Loucy (cell line): ENCODE data around the gene GRID2.

Experiments used
- H2AFZ ChIP-seq: fragments of 200-600 bp; sonication (generic); 2 replicates; pipeline ENCODE4 v1.6.0; 2016; ENCODE audit warnings: antibody characterized with exemption, mild to moderate bottlenecking, low read length, moderate library complexity
- H3F3A ChIP-seq: fragments of 200-600 bp; 2 replicates; pipeline ENCODE4 v1.6.0; 2016; ENCODE audit warnings: antibody characterized with exemption, low read depth, mild to moderate bottlenecking
- H3K27me3 ChIP-seq: fragments of 200-600 bp; sonication (generic); 2 replicates; pipeline ENCODE4 v1.6.1; 2014; ENCODE audit warnings: low read length, mild to moderate bottlenecking; ENCODE audit not compliant: insufficient read depth, poor library complexity, severe bottlenecking
- H3K36me3 ChIP-seq: fragments of 200-600 bp; sonication (generic); 2 replicates; pipeline ENCODE4 v1.6.1; 2016; ENCODE audit warnings: low read length; ENCODE audit not compliant: insufficient read depth
- H3K4me1 ChIP-seq: fragments of 200-600 bp; sonication (generic); 2 replicates; pipeline ENCODE4 v1.5.1; 2014; ENCODE audit warnings: low read length, mild to moderate bottlenecking; ENCODE audit not compliant: insufficient read depth, poor library complexity, severe bottlenecking
- H3K4me2 ChIP-seq: fragments of 200-600 bp; sonication (generic); 2 replicates; pipeline ENCODE4 v1.6.0; 2014; ENCODE audit warnings: antibody characterized with exemption, low read length, low read depth, mild to moderate bottlenecking; ENCODE audit not compliant: poor library complexity, severe bottlenecking
- H3K4me3 ChIP-seq: fragments of 200-600 bp; sonication (generic); 2 replicates; pipeline ENCODE4 v1.5.1; 2014; ENCODE audit warnings: low read length, mild to moderate bottlenecking, mixed read lengths; ENCODE audit not compliant: poor library complexity, severe bottlenecking
- H3K79me2 ChIP-seq: fragments of 200-600 bp; sonication (generic); 2 replicates; pipeline ENCODE4 v1.6.1; 2014; ENCODE audit warnings: low read length; ENCODE audit not compliant: insufficient read depth
- H3K9ac ChIP-seq: fragments of 200-600 bp; sonication (generic); 2 replicates; pipeline ENCODE4 v1.6.0; 2014; ENCODE audit warnings: mild to moderate bottlenecking, low read depth, low read length, moderate library complexity; ENCODE audit not compliant: poor library complexity, severe bottlenecking
- H3K9me2 ChIP-seq: fragments of 200-600 bp; sonication (generic); replicated peaks from 2 replicates; pipeline ENCODE4 v1.6.1; 2016; ENCODE audit warnings: low read depth, low read length, mixed read lengths
- H3K9me3 ChIP-seq: fragments of 200-600 bp; sonication (generic); 2 replicates; pipeline ENCODE4 v1.6.1; 2014; ENCODE audit warnings: mild to moderate bottlenecking, antibody characterized with exemption, low read length, low read depth; ENCODE audit not compliant: insufficient read depth
- H4K20me1 ChIP-seq: fragments of 200-600 bp; sonication (generic); 2 replicates; pipeline ENCODE4 v1.6.0; 2014; ENCODE audit warnings: antibody characterized with exemption, low read length, mild to moderate bottlenecking; ENCODE audit not compliant: insufficient read depth, poor library complexity, severe bottlenecking
- CTCF ChIP-seq: fragments of 200-600 bp; sonication (generic); conservative IDR thresholded peaks from 2 replicates; pipeline ENCODE4 v1.5.1; 2014; ENCODE audit warnings: mild to moderate bottlenecking, antibody characterized with exemption, low read length
- EZH2phosphoT487 ChIP-seq: fragments of 200-600 bp; IDR thresholded peaks from 2 replicates; pipeline ENCODE4 v1.6.1; 2018; ENCODE audit warnings: antibody characterized with exemption, mild to moderate bottlenecking, moderate library complexity, borderline replicate concordance

Gene GRID2

GRCh38 chr4:92520563-92520962 lies 216.8 kb downstream of the GRID2 start:
- no peak overlapping the region for H2AFZ ChIP-seq
- no peak overlapping the region for H3K4me3 ChIP-seq
- H3K4me1 ChIP-seq, result no peaks in the 10 kb centered on the region
- H3K9me3 ChIP-seq, result no peaks in the 10 kb centered on the region
- 0 out of 2 replicates have a peak, but pooled peaks cover 4% of the 10 kb centered on the region for H3K9me2 ChIP-seq
- no peak overlapping the region for H3K4me2 ChIP-seq
- H3K79me2 ChIP-seq, result no peaks in the 10 kb centered on the region
- no peak overlapping the region for H3K9ac ChIP-seq
- no peaks in the 10 kb centered on the region for H3K36me3 ChIP-seq
- H3F3A ChIP-seq, result no peaks in the 10 kb centered on the region
- H4K20me1 ChIP-seq, result no peaks in the 10 kb centered on the region
- H3K27me3 ChIP-seq, result no peaks in the 10 kb centered on the region
- no peak for TF ChIP-seq EZH2phosphoT487
- no peak for TF ChIP-seq CTCF

- no peaks in the 10 kb centered on the region for H3K4me1 ChIP-seq
- no peak overlapping the region for H2AFZ ChIP-seq
- H3K4me2 ChIP-seq, result no peak overlapping the region
- no peak overlapping the region for H3K9ac ChIP-seq
- no peaks in the 10 kb centered on the region for H3K9me3 ChIP-seq
- no peak overlapping the region for H3K4me3 ChIP-seq
- H3K79me2 ChIP-seq, result no peaks in the 10 kb centered on the region
- H3K36me3 ChIP-seq, result no peaks in the 10 kb centered on the region
- no peaks in the 10 kb centered on the region for H3F3A ChIP-seq
- no peak for TF ChIP-seq EZH2phosphoT487
- TF ChIP-seq CTCF, result no peak
- 0 out of 2 replicates have a peak, but pooled peaks cover 4% of the 10 kb centered on the region for H3K9me2 ChIP-seq
- no peaks in the 10 kb centered on the region for H4K20me1 ChIP-seq
- H3K27me3 ChIP-seq, result no peaks in the 10 kb centered on the region
Measured at GRCh38 chr4:92521941-92522340, 218.2 kb downstream of the GRID2 start.

GRCh38 chr4:92522356-92522755 lies 218.6 kb downstream of the GRID2 start:
- no peaks in the 10 kb centered on the region for H3K36me3 ChIP-seq
- no peaks in the 10 kb centered on the region for H4K20me1 ChIP-seq
- no peak overlapping the region for H3K4me3 ChIP-seq
- no peaks in the 10 kb centered on the region for H3K4me1 ChIP-seq
- H3K79me2 ChIP-seq, result no peaks in the 10 kb centered on the region
- H3K4me2 ChIP-seq, result no peak overlapping the region
- no peak overlapping the region for H2AFZ ChIP-seq
- no peaks in the 10 kb centered on the region for H3K9me3 ChIP-seq
- no peak overlapping the region for H3K9ac ChIP-seq
- 0 out of 2 replicates have a peak, but pooled peaks cover 4% of the 10 kb centered on the region for H3K9me2 ChIP-seq
- TF ChIP-seq EZH2phosphoT487 (no peak), CTCF (no peak)
- no peaks in the 10 kb centered on the region for H3F3A ChIP-seq
- no peaks in the 10 kb centered on the region for H3K27me3 ChIP-seq
